HG03103 (cell line): Measurements from ENCODE around the gene TTLL6.

Experiments used
- ATAC-seq: cut with Tn5 transposase; IDR thresholded peaks from one replicate; pipeline ENCODE4 v1.9.1; 2021; ENCODE audit warnings: low read depth; ENCODE audit not compliant: unreplicated experiment

Gene TTLL6

DNA sequence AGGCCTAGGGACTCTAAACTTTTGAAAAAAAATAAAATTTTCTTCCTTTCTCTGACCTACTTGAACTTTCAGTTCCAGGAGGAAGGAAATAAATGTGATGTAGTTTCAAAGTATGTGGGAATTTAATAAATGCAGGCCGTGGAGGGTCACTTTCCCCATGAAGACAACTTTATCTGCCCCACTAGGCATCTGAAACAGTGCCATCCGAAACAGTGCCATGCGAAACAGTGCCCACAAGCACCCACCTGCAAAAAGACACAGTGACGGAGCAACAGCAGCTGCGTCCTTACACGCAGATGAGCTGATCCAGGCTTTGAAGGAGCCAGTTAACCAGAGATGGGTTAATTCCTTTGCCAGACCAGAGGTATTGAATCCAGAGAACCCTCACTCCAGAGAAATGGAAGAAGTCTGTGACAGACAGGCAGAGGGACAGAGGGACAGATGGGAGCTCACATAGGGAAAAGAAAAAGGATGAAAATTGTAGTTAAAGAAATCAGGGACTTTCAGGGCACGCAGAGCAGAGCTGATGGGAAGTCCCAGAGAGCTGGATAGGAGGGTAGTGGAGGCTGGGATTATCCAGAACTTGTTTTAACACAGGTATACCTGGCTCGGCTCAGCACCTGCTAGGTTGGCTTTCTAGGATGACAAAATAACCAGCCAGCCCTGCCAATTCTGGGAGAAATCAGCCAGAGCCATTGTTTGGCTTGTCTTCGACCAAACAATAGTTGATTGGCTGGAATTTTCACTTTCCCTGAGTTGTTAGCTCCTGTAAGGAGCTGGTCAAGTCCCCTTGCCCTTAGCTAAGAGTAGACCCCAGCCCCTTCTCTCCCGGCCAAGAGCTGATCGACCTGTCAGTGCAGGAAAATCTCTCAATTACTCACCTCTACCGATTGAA lies 71.4 kb downstream of the TTLL6 start:
- no peak for ATAC-seq

DNA sequence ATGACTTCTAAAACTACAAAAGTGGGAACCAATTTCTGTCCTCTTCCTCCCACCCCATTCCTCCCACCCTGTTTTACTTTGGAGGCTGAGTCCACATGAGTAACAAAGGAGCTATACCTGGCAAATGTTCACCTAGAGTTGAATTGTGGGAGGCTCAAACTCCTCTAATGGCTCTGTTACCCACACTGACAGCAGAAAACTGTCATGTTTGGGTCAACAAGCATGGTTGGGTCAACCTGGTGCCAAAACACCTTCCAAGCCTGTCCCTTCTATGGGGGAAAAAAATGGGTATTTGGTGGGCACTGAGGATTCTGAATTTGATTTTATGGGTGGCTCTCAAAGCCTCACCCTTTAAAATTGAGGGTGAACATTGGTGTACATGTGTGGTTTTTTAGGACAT lies 76.5 kb downstream of the TTLL6 start:
- ATAC-seq, result no peak

DNA sequence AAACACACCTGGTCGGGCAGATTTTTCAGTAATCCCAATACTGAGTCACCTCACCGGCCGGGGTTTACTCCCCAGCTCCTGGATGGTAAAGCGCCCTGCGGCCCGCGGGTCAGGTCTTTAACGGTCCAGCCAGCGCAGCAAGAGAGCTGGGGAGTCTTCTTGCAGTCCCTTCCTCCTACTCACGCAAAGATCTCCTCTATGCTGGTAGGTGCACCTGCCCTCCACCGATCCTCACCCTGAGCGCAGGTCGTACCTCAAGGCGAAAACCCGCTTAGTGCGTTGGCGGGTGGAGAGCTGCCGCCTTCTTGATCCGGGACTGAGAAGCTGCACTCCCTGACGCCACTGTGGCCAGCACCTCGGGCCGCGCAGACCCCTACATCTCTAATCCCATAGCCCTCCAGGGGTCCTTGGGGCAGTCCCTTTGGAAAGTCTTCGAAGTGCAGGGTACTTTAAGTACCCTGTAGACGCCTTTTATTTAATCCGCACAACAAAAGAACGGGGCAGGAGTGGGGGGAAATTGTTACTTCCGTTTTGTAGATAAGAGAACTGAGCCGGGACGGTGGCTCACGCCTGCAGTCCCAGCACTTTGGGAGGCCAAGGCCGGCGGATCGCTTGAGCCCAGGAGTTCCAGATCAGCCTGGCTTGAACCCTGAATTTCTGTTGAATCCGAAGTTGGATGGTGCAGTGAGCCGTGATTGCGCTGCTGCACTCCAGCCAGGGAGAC lies 78.1 kb downstream of the TTLL6 start:
- no peak for ATAC-seq

DNA sequence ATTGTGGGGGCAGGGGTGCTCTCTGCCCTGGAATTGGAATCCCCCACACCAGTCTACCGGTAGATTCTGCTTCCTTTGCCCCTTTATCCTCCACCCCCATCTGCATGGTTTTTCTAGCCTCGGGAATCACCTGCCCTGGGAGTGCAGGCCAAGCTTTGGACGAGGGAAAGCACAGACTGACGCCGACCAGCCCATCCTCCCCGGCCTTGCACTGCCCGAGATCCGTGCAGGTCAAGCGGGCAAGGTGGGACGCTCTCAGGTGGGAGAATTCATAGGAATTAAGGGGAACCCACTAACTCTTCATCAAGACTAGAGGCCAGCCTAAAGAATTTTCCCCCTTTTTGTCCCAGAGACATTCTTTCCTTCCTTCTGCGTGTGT lies 78.6 kb downstream of the TTLL6 start:
- no peak for ATAC-seq

DNA sequence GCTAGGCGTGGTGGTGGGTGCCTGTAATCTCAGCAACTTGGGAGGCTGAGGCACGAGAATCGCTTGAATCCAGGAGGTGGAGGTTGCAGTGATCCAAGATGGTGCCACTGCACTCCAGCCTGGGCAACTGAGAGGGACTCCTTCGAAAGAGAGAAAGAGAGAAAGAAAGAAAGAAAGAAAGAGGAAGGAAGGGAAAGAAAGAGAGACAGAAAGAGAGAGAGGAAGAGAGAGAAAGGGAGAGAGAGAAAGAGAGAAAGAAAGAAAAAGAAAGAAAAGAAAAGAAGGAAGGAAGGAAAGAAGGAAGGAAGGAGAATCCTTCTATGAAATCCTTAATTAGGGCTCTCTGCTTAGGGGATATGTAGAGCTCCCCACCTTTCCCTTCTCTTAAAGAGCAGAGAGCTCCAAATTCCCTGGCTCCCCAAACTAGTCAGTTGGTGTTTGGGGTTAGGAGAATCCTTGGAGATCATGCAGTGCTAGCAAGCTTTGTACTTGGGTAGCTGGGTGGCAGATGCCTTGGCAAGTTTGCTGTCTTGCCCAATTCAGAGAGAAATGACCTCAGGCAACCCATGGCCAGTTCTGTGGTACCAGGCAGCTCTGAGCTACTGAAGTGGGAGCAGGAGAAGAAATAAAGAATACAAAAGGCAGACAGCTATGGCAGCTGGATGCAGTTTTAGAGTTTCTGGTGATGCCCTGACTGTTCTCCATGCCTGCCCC lies 79.5 kb downstream of the TTLL6 start:
- no peak for ATAC-seq

DNA sequence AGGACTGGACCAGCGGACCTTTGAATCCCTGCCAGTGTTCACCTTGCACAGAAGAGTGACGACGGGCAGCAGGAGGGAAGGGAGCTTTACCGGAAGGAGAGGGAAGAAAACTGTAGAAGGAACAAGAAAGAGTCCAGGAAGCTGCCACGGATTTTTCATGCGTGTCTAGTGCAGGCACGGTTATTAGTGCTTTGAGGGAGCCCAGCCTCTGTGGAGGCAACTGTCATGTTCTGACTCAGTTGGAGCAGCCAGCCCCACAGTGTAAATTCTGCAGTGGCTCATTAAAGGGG lies 82.0 kb downstream of the TTLL6 start:
- ATAC-seq, result no peak

DNA sequence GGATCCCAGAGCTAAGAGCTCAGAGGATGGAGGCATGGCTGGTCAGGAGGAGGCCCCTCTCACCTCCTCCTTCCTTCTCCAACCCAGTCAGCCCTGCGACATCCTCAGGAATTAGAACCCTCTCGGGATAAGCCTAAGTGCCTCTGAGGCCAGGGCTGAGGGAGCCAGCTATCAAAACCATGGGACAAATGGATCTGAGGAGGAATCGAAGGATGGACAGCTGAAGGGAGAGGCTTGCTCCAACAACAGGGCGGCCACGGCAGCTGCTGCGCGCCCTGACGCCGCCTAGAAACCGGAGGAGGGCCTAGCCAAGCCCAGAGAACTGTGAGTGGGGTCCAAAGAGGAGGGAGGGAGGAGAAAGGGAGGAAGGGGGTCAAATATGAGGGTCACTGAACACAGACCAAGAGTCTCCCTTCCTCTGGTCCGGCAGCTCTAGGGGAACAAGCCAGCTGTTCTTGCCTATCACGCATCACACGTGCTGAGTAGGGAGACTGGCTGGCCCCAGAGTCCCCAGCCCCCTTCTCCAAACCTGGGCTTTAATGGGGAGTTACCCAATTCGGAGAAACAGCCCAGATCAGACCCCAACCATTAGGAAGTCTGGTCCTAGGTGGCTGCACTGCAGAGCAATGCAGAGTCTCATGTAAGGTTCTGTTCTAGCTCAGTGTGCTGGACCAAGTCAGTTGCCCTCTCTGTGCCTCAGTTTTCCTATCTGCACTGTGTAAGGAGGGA lies 82.5 kb downstream of the TTLL6 start:
- no peak for ATAC-seq

DNA sequence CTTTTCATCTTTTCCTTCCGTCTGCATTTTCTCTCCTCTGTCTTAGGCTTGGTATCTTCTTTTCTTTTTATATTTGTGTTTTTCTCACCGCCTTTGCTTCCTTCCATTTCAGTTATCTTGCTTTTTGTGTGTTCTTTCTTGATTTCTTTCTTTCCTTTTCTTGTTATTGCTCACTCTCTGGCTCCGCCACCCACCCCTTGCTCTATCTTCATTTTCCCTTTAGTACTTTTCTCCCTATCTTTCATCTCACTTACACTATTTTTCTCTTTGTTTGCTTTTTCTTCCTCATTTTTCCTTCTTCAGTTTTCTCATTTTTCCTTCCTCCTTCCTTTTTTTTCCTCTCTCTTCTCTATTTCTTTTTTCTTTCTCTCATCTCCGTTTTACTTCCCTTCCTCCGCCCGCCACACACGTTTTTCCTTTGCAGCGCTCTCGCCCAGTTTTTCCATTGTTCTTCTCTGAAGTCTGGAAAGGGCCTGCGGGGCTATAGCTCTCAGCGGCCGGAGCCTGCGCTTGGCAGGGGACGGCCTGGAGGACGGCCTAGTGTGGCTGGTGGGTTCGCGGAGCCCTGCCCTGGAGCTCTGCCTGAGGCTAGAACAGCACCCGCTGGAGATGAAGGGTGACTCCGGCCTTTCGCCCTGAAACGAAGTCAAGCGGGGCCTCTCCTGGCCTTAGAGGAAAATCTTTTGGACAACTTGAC lies 83.2 kb downstream of the TTLL6 start:
- ATAC-seq, result no peak

DNA sequence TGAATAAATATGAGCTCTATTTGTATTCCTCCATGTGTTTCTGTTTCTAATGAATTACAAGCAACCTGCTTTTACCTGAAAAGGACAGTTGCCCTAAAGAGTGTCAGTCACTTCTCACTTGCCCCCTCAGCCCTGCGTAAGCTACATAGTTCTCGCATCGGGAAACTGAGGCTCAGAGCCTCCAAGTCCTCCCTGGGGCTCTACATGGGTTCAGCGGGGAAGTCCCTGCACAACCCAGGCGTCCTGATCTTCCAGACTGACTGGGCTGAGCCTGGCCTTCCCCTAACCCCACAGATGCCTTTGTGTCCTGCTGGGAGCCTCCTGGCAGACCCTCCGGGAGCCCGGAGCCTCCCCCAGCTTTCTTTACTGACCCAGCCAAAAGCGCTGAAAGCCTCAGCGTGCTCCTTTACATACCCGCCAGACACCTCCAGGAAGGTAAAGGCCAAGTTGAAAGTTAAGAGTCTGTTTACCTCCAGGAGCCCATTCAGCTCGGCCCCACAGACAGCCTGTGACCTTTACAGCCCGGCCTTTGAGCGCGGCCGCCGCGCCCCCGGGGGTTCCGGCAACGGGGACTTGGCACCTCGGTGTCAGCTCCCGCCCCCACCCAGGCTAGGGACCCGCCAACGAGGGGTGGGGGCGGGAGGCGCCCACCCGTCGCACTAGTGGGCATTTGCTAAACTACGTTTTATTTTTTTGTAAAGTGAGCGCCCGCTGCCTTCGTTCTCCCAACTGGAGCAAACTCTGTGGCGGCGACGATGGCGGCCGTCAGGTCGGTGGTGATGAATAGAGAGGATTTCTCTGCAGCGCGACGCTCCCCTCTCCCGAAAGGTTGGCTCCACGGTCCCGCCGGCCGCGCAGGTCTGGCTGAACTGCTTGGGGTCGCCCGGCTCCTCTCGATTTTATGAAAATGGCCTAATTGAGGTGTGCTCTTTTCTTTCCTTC lies 84.1 kb downstream of the TTLL6 start:
- ATAC-seq, result no peak

DNA sequence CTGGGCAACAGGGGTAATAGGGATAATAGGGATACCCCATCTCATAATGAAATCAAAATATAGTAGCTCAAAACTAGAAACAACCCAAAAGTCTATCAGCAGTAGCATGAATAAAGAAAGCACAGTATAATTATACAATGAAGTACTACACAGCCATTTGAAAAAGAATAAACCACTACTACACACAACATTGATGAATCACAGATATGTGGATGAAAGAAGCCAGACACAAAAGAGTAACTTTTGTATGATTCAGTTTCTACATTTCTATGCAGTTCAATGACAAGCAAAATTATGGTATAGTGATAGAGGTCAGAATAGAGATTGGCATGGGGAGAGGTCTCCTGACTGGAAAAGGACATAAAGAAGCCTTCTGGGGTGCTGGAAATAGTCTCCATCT lies 85.7 kb downstream of the TTLL6 start:
- ATAC-seq, result no peak

DNA sequence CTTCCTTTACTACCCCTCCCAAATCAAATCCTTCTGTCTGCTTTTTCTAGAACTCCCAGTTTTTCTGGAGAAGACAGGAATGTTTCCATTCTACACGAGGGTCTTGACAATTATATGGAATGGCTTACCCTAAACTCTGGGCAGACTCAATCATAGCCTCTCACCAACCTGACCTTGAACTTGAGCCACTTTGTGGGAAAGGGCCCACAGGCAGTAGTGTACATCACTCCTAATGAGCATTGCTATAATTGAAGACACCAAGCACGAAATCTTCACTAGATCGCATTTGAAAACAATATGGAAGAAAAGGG lies 86.8 kb downstream of the TTLL6 start:
- no peak for ATAC-seq

DNA sequence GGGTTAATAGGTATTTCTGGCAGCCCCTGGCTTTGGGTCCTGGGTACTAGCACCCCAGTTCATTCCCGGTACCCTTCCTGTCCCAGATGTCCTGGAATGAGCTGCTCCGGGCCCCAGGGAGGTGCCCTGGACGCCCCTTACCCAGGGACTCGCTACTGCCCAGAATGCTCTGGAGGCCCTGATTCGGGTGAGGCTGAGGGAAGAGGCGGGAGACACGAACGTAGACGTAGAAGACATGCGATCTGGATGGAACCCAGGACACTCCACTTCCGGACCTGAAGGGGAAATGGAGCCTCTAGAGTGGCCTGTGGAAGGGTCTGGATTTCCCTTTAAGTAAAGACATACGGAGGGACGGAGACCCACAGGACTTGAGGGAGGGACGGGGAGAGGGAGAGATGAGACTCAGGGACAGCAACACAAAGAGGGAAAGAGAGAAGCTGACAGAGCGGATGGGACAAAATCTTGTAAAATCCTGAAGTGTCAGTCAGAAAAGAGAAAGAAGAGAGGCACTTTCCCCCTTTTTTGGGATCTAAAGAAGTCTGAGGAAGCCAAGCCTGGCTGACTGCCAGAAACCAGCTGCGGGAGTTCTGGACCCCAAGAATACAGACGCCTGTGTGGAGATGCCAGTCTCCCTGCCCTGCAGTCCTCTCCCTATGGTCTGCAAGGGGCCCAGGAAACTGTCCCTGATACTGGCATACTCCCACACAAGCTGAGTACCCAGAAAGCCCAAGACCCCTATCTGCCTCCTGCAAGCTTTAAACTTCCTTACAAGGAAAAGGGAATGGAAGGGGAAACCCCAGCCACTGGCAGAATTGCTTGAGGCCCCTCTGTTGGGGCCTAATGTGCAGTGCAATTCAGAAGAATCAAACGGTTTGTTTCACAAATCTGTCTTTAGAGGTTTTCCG lies 87.4 kb downstream of the TTLL6 start:
- no peak for ATAC-seq

DNA sequence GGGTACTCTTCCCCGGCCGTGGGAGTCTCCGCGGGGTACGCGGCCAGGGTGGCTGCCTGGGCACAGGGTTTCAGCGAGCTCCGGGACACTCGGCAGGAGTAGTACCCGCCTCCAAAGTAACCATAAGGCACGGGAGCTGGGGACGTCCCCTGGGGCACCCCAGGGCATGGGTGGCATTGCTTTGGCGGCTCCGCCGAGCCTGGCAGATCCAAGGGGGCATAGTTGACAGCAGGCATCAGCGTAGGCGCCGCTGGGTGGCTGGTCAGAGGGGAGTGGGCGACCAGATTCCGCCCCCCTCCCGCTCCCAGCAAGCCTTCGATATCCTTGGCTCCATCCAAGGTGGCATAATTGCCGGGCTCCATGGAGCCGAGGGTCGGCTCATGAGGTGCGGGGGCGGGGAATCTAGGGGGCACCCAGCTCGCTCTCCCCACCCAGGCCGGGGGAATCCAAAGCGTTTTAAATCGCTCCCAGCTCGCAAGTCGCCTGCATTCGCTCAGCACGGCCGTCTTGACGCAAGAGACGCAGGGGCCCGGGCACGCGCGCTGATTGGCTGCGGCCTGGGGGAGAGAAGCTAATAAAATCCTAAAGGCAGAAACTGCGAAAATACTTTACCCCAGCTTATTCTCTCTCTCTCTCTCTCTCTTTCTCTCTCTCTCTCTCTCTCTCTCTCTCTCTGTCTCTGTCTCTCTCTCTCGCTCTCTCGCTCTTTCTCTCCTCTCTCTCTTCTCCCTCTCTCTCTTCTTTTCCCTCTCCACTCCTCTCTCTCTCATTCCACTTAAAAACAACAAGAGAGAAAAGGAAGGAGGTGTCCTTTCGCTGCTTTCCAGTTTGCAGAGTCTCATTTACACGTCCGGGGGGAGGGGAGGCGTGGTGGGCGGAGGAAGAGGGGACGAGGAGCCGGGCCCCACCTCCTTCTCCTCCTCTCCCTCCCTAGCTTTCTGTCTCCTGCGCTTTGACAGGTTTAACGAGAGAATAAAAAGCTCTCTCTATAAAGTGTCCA lies 88.5 kb downstream of the TTLL6 start, which contains the start of gene HOXB13:
Gene HOXB13, minus strand, starts transcription at position 519 of the 1,000 bp plus-strand sequence. Its CDS starts 157 bp downstream, at position 362.
- ATAC-seq, result no peak

DNA sequence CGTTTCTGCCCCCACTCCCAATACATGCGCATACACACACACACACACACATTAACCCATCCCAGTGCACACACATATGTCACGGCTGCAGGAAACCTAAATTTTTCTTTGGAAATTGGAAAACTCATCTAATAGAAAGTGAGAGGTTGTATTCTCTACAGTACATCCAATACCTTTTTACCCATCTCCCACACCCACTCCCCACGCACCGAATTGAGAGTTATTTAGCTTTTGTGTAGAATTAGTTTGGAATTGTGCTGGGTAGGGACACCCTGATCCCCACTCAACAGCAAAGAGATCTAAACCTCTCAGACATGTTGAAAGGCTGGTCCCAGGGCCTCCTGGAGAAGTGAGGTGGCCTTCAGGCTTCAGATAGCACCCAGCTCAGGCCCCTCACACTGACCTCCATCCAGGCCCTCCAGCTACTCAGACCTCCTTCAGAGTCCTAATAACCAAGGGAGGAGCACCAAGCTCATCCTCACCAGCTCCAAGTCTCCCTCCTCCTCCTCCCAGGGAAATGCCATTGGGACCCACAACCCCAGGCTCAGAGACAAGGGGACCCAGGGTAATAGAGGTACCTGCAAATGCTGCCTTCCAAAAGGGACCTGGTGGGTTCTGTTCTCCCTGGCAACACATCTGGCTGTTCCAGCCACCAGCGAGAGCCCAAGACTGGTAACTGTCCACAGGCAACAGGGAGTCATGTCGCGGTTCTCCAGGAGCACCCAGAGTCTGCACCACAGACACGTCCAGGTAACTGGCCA lies 89.4 kb downstream of the TTLL6 start:
- ATAC-seq, result no peak

DNA sequence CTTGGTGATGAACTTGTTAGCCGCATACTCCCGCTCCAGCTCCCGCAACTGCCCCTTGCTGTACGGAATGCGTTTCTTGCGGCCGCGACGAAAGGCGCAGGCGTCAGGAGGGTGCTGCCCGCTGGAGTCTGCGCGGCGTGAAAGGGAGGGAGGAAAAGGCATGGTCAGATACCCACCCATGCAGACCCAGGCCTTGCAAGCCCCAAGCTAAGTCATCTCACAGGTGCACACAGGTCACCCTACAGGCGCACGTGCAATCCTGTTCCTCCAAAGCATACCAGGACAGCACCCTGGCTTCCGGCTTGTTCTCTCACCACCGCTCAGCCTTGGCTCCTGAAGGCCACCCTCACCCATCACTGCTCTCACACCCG lies 90.1 kb downstream of the TTLL6 start:
- ATAC-seq, result no peak

DNA sequence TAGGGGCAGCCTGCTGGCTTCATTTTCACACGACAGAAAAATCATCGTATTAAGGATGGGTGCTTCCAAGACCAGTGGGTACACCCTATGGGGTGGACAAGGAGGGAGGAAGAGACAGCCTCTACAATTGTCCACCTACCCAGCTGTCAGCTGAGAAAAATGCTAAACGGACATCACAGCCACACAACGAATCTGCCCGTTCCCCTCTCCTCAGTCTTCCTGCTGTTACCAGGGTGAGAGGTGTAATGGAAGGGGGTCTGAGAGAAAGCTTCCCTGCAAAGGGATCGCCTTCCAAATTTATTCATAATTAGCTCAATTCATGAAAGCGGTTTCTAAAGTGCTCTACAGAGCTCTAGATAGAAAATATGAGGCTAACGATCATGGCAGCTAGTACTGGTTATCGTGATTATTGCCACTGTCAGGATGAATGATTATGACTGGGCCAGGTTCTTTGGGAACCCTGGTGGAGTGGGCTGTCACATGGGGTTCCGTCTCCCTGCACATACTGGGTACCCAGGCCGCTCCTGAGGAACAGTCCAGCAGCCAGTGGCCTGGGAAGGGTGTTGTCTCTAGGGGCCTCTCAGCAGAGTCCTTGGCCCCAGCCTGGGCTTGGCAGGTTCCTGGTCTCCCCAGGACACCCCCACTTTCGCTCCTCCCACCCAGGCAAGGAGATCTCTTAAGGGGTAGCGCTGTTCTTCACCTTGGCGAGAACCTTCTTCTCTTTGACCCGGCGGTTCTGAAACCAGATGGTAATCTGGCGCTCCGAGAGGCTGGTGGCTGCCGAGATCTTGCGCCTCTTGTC lies 90.7 kb downstream of the TTLL6 start:
- ATAC-seq, result no peak
